ENCODE measurements around the gene C22orf23.

Gene C22orf23

DNA sequence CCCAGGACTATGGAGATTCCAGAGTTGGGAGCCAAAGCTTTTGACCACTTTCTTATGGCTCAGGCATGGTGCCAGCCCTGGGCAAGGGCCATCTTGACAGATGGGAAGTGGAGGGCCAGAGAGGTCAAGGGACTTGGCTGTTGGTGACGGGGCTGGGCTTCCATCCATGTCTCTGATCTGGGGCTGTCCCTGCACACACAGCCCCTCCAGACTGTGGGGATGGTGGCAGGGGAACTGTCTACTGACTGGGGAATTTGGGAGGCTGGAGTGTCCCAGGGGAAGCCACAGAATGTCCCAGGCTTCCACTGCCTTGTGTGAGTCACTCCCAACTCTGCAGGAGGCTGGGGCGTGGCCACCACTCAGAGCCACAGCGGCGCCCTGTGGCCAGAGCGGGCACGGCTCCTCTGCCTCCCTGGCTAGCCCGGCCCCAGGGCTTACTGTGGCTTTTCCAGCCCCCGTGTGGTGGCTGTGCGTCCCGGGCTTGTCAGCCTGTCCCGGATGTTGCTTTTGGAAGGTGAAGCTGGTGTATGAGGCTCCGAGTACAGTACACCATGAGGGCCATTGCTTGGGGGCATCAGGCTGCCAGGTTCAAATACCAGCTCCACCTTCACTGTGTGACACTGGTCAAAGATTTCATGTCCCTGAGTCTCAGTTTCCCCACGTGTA, 19.6 kb downstream of the C22orf23 start:
- DNase-seq (ENCODE audit: low read depth, low spot score), result peak; percentile 83
- TF ChIP-seq SUZ12 (IDR thresholded peaks at IDR 0.05; ENCODE audit: extremely low read depth, insufficient read depth, insufficient read length) (no peak), YY1 (IDR thresholded peaks at IDR 0.05; ENCODE audit: insufficient read depth, insufficient read length) (no peak), ZNF274 (IDR thresholded peaks at IDR 0.05; ENCODE audit: low read depth, low read length) (no peak)
- no peaks in the 10 kb centered on the region for H3K9me3 ChIP-seq (ENCODE audit: insufficient read depth, low read length)
- peak overlapping the region; percentile 42 for H3K9ac ChIP-seq (ENCODE audit: insufficient read length, low read depth)
- no peak overlapping the region for H3K4me3 ChIP-seq (ENCODE audit: insufficient read length, low read depth)
- H3K4me1 ChIP-seq (ENCODE audit: insufficient read depth, insufficient read length), result peaks cover 5% of the 10 kb centered on the region
- peaks cover 70% of the 10 kb centered on the region for H3K36me3 ChIP-seq (ENCODE audit: insufficient read depth, insufficient read length, low read length)
- no peaks in the 10 kb centered on the region for H3K27me3 ChIP-seq (ENCODE audit: insufficient read depth, insufficient read length)

- H3K9me3 ChIP-seq (ENCODE audit: insufficient read depth, low read length), result no peaks in the 10 kb centered on the region
- peaks cover 5% of the 10 kb centered on the region for H3K4me1 ChIP-seq (ENCODE audit: insufficient read depth, insufficient read length)
- no peak for DNase-seq (ENCODE audit: low read depth, low spot score)
- no peak overlapping the region for H3K9ac ChIP-seq (ENCODE audit: insufficient read length, low read depth)
- peaks cover 70% of the 10 kb centered on the region for H3K36me3 ChIP-seq (ENCODE audit: insufficient read depth, insufficient read length, low read length)
- H3K27me3 ChIP-seq (ENCODE audit: insufficient read depth, insufficient read length), result no peaks in the 10 kb centered on the region
- H3K4me3 ChIP-seq (ENCODE audit: insufficient read length, low read depth), result no peak overlapping the region
- TF ChIP-seq SUZ12 (IDR thresholded peaks at IDR 0.05; ENCODE audit: extremely low read depth, insufficient read depth, insufficient read length) (no peak), ZNF274 (IDR thresholded peaks at IDR 0.05; ENCODE audit: low read depth, low read length) (no peak), YY1 (IDR thresholded peaks at IDR 0.05; ENCODE audit: insufficient read depth, insufficient read length) (no peak)
Measured at GRCh38 chr22:37932821-37933578, 20.4 kb downstream of the C22orf23 start.

- Histone ChIP-seq H3K9me3 (ENCODE audit: insufficient read depth, low read length) (no peaks in the 10 kb centered on the region), H3K9ac (ENCODE audit: insufficient read length, low read depth) (no peak overlapping the region), H3K27me3 (ENCODE audit: insufficient read depth, insufficient read length) (no peaks in the 10 kb centered on the region), H3K36me3 (ENCODE audit: insufficient read depth, insufficient read length, low read length) (peaks cover 68% of the 10 kb centered on the region), H3K4me1 (ENCODE audit: insufficient read depth, insufficient read length) (peaks cover 5% of the 10 kb centered on the region), H3K4me3 (ENCODE audit: insufficient read length, low read depth) (no peak overlapping the region)
- no peak for TF ChIP-seq ZNF274 (IDR thresholded peaks at IDR 0.05; ENCODE audit: low read depth, low read length)
- TF ChIP-seq SUZ12 (IDR thresholded peaks at IDR 0.05; ENCODE audit: extremely low read depth, insufficient read depth, insufficient read length), result no peak
- no peak for DNase-seq (ENCODE audit: low read depth, low spot score)
Measured at GRCh38 chr22:37932401-37932800, 21.0 kb downstream of the C22orf23 start.

- peaks cover 69% of the 10 kb centered on the region for H3K36me3 ChIP-seq (ENCODE audit: insufficient read depth, insufficient read length, low read length)
- H3K4me1 ChIP-seq (ENCODE audit: insufficient read depth, insufficient read length), result peaks cover 5% of the 10 kb centered on the region
- H3K27me3 ChIP-seq (ENCODE audit: insufficient read depth, insufficient read length), result no peaks in the 10 kb centered on the region
- no peaks in the 10 kb centered on the region for H3K9me3 ChIP-seq (ENCODE audit: insufficient read depth, low read length)
- DNase-seq (ENCODE audit: low read depth, low spot score), result no peak
- TF ChIP-seq YY1 (IDR thresholded peaks at IDR 0.05; ENCODE audit: insufficient read depth, insufficient read length), result no peak
- no peak for TF ChIP-seq SUZ12 (IDR thresholded peaks at IDR 0.05; ENCODE audit: extremely low read depth, insufficient read depth, insufficient read length)
- no peak for TF ChIP-seq ZNF274 (IDR thresholded peaks at IDR 0.05; ENCODE audit: low read depth, low read length)
- H3K4me3 ChIP-seq (ENCODE audit: insufficient read length, low read depth), result no peak overlapping the region
- no peak overlapping the region for H3K9ac ChIP-seq (ENCODE audit: insufficient read length, low read depth)
Measured at GRCh38 chr22:37931893-37932389, 21.5 kb downstream of the C22orf23 start.

GRCh38 chr22:37930952-37931440, 22.4 kb downstream of the C22orf23 start:
- TF ChIP-seq SUZ12 (IDR thresholded peaks at IDR 0.05; ENCODE audit: extremely low read depth, insufficient read depth, insufficient read length) (no peak), YY1 (IDR thresholded peaks at IDR 0.05; ENCODE audit: insufficient read depth, insufficient read length) (no peak), ZNF274 (IDR thresholded peaks at IDR 0.05; ENCODE audit: low read depth, low read length) (no peak)
- Histone ChIP-seq H3K4me1 (ENCODE audit: insufficient read depth, insufficient read length) (peaks cover 3% of the 10 kb centered on the region), H3K4me3 (ENCODE audit: insufficient read length, low read depth) (no peak overlapping the region), H3K36me3 (ENCODE audit: insufficient read depth, insufficient read length, low read length) (peaks cover 72% of the 10 kb centered on the region), H3K9me3 (ENCODE audit: insufficient read depth, low read length) (no peaks in the 10 kb centered on the region), H3K27me3 (ENCODE audit: insufficient read depth, insufficient read length) (no peaks in the 10 kb centered on the region), H3K9ac (ENCODE audit: insufficient read length, low read depth) (no peak overlapping the region)
- no peak for DNase-seq (ENCODE audit: low read depth, low spot score)

- Histone ChIP-seq H3K4me1 (ENCODE audit: insufficient read depth, insufficient read length) (peaks cover 2% of the 10 kb centered on the region), H3K4me3 (ENCODE audit: insufficient read length, low read depth) (no peak overlapping the region), H3K27me3 (ENCODE audit: insufficient read depth, insufficient read length) (no peaks in the 10 kb centered on the region), H3K9ac (ENCODE audit: insufficient read length, low read depth) (peak overlapping the region; percentile 42), H3K9me3 (ENCODE audit: insufficient read depth, low read length) (no peaks in the 10 kb centered on the region), H3K36me3 (ENCODE audit: insufficient read depth, insufficient read length, low read length) (peaks cover 74% of the 10 kb centered on the region)
- DNase-seq (ENCODE audit: low read depth, low spot score), result no peak
- no peak for TF ChIP-seq YY1 (IDR thresholded peaks at IDR 0.05; ENCODE audit: insufficient read depth, insufficient read length)
- no peak for TF ChIP-seq ZNF274 (IDR thresholded peaks at IDR 0.05; ENCODE audit: low read depth, low read length)
- no peak for TF ChIP-seq SUZ12 (IDR thresholded peaks at IDR 0.05; ENCODE audit: extremely low read depth, insufficient read depth, insufficient read length)
Measured at GRCh38 chr22:37930270-37930951, 23.0 kb downstream of the C22orf23 start.
